ENCODE measurements around the gene SMO.

GRCh38 chr7:129202058-129202777, 13.8 kb downstream of the SMO start:
- TF ChIP-seq EZH2 (IDR thresholded peaks at IDR 0.05) (no peak), CTCF (IDR thresholded peaks at IDR 0.05) (no peak), EZH2phosphoT487 (IDR thresholded peaks at IDR 0.05) (no peak)

Data from neural progenitor cell (in vitro differentiated cells).